Measurements from ENCODE around the gene SOBP.

GRCh38 chr6:107612762-107613415 lies 123.0 kb downstream of the SOBP start:
- TF ChIP-seq, protein P1, sequence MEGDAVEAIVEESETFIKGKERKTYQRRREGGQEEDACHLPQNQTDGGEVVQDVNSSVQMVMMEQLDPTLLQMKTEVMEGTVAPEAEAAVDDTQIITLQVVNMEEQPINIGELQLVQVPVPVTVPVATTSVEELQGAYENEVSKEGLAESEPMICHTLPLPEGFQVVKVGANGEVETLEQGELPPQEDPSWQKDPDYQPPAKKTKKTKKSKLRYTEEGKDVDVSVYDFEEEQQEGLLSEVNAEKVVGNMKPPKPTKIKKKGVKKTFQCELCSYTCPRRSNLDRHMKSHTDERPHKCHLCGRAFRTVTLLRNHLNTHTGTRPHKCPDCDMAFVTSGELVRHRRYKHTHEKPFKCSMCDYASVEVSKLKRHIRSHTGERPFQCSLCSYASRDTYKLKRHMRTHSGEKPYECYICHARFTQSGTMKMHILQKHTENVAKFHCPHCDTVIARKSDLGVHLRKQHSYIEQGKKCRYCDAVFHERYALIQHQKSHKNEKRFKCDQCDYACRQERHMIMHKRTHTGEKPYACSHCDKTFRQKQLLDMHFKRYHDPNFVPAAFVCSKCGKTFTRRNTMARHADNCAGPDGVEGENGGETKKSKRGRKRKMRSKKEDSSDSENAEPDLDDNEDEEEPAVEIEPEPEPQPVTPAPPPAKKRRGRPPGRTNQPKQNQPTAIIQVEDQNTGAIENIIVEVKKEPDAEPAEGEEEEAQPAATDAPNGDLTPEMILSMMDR (IDR thresholded peaks at IDR 0.05) = no peak
- TF ChIP-seq POLR2A (IDR thresholded peaks at IDR 0.05) = no peak

Data from esophagus squamous epithelium (tissue), 4 donors.